Lung (tissue), 12 donors: ENCODE measurements around the gene FDXACB1. TPM values are rescaled to one million over a fixed set of nuclear protein-coding genes. Genes with fewer than 3 reads are reported as not detected.

Experiments used
- ATAC-seq: fragments of 200-7000 bp; cut with Tn5 transposase; one replicate; pipeline ENCODE4 v1.9.1; 2020; ENCODE audit warnings: moderate number of reproducible peaks; ENCODE audit not compliant: insufficient read depth, low FRiP score
- DNase-seq, 3 donors: peaks; one replicate each; pipeline ENCODE4 v3.0.0-alpha.2; 2013 to 2017
- H3K27ac ChIP-seq, 2 donors: one replicate each; pipeline ENCODE4 v1.5.1; 2013; ENCODE audit warnings: mild to moderate bottlenecking in 2 of 2, moderate library complexity in 2 of 2, control low read depth in 1 of 2, inconsistent platforms in 1 of 2, low read depth in 1 of 2, low read length in 1 of 2
- H3K27me3 ChIP-seq, 3 donors: one replicate each; pipeline ENCODE4 v1.5.1; 2013; ENCODE audit warnings: low read length in 2 of 3; ENCODE audit not compliant: control insufficient read depth in 3 of 3, insufficient read depth in 3 of 3
- H3K36me3 ChIP-seq, 4 donors: one replicate each; pipeline ENCODE4 v1.5.1; 2013; ENCODE audit warnings: low read length in 4 of 4, mild to moderate bottlenecking in 1 of 4, moderate library complexity in 1 of 4; ENCODE audit not compliant: control insufficient read depth in 4 of 4, insufficient read depth in 4 of 4
- H3K4me1 ChIP-seq, 5 donors: one replicate each; pipeline ENCODE4 v1.5.1; 2013; ENCODE audit warnings: low read length in 5 of 5, mild to moderate bottlenecking in 2 of 5, moderate library complexity in 1 of 5; ENCODE audit not compliant: control insufficient read depth in 5 of 5, insufficient read depth in 5 of 5
- H3K4me3 ChIP-seq: one replicate; pipeline ENCODE4 v1.5.1; 2013; ENCODE audit warnings: mild to moderate bottlenecking, control low read depth, moderate library complexity
- H3K9ac ChIP-seq, 2 donors: one replicate each; pipeline ENCODE4 v1.5.1; 2013; ENCODE audit warnings: low read length in 2 of 2, control low read depth in 1 of 2; ENCODE audit not compliant: insufficient read depth in 1 of 2
- H3K9me3 ChIP-seq, 4 donors: one replicate each; pipeline ENCODE4 v1.5.1; 2013; ENCODE audit warnings: low read length in 3 of 4, mild to moderate bottlenecking in 1 of 4, moderate library complexity in 1 of 4; ENCODE audit not compliant: control insufficient read depth in 4 of 4, insufficient read depth in 3 of 4
- WGBS, 2 donors: extraction: QIAGEN DNeasy Blood & Tissue Kit; methylation state at CpG; one replicate each; pipeline ENCODE4 v1.1.7; 2013; 5-methylcytosine and 5-hydroxymethylcytosine counted together
- polyA plus RNA-seq, 2 donors: library from polyadenylated mRNA; stranded (reverse); fragments of 200-250 nt; gene quantifications; one replicate each; pipeline ENCODE4 v1.2.1, GENCODE V29; 2013
- total RNA-seq, 2 donors: library from RNA; depleted of rRNA in 1 of 2; stranded (reverse); fragments of >200 nt in 1 of 2; gene quantifications; one replicate each; pipeline ENCODE4 v1.2.1, GENCODE V29; 2014 to 2021
- TF ChIP-seq, protein P1 (sequence below): IDR thresholded peaks from 2 replicates; pipeline ENCODE4 v1.5.1; 2012; ENCODE audit warnings: mild to moderate bottlenecking; ENCODE audit errors: control extremely low read depth, extremely low read depth
- donor health status: control.
- donor health status: control.
- donor health status: Bipolar disorder and iron deficiency.
- donor health status: healthy.
- donor health status: DM: yes; HTN: yes; CAD: no.

FDXACB1 gene
- total and polyA plus RNA-seq, 4 donors, result 2.2 to 2.7 (median 2.4) TPM

DNA sequence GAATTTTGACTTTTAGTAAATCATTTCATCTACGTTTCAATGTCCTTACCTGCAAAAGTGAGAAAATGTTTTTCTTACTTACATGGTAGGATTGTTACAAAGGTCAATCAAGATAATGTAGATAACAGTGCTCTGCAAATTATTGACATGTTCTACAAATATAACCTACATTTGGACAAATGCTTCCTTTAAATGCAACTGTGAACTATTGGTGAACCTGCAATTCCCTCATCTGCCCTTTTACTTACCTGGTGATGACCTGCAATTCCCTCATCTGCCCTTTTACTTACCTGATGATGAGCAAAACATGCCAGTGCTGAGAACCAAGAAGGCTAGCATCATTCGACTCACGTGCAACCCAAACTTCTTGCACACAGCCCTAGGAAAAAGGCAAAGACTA lies 18.7 kb downstream of the FDXACB1 start:
- no peak for DNase-seq
- peaks cover 12 to 20% (median 17%) of the 10 kb centered on the region in 4 donors for H3K36me3 ChIP-seq
- no peak overlapping the region for H3K27ac ChIP-seq
- no peaks in the 10 kb centered on the region for H3K4me1 ChIP-seq
- no peak overlapping the region for H3K9ac ChIP-seq
- H3K9me3 ChIP-seq, result no peaks in the 10 kb centered on the region
- TF ChIP-seq, protein P1, sequence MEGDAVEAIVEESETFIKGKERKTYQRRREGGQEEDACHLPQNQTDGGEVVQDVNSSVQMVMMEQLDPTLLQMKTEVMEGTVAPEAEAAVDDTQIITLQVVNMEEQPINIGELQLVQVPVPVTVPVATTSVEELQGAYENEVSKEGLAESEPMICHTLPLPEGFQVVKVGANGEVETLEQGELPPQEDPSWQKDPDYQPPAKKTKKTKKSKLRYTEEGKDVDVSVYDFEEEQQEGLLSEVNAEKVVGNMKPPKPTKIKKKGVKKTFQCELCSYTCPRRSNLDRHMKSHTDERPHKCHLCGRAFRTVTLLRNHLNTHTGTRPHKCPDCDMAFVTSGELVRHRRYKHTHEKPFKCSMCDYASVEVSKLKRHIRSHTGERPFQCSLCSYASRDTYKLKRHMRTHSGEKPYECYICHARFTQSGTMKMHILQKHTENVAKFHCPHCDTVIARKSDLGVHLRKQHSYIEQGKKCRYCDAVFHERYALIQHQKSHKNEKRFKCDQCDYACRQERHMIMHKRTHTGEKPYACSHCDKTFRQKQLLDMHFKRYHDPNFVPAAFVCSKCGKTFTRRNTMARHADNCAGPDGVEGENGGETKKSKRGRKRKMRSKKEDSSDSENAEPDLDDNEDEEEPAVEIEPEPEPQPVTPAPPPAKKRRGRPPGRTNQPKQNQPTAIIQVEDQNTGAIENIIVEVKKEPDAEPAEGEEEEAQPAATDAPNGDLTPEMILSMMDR, result no peak
- ATAC-seq, result no peak
- H3K4me3 ChIP-seq, result no peak overlapping the region
- 93 to 99% methylated on average over 3 of the region's 3 CpGs for WGBS, 2 donors
- no peaks in the 10 kb centered on the region for H3K27me3 ChIP-seq

DNA sequence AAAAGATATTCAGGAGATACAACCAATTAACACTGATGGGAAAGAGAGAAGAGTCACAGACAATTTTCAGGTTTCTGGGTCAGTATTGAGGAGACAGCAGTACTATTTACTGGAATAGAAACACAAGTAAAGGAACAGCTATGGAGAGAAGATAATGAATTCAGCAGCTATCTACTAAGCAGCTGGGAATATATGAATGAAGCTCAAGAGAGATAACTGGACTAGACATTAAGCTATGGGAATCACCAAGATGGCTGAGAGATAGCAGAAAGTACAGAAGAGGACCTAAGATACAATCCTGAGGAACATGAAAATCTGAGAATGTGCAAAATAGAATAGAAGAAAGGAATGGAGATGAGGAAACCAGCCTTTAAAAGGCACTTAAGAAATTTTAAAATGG lies 23.5 kb downstream of the FDXACB1 start:
- no peak for ATAC-seq
- no peaks in the 10 kb centered on the region for H3K9me3 ChIP-seq
- peaks cover 7 to 23% (median 14%) of the 10 kb centered on the region in 4 donors for H3K36me3 ChIP-seq
- H3K9ac ChIP-seq, result no peak overlapping the region
- no peak overlapping the region for H3K4me3 ChIP-seq
- H3K4me1 ChIP-seq, result no peaks in the 10 kb centered on the region
- H3K27me3 ChIP-seq, result no peaks in the 10 kb centered on the region
- no peak for DNase-seq
- TF ChIP-seq, protein P1, result no peak
- no peak overlapping the region for H3K27ac ChIP-seq

DNA sequence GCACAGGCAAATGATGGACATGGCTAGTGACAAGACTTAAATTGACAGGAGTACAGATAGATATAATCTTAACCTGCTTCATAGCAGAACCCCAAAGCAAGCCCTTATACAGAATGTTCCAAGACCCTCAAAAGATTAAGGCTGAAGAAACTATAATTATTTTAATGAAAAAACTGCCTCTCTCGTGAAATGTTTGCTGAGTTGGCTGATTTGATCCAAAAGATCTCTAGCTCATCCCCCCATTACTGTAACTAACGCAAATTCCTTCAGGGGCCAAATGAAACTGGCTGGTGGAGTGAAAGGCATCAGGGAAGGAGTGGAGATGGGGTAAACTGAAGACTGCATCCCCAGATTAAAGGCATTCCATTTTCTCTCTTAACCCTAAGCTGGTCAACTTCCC lies 26.9 kb downstream of the FDXACB1 start:
- H3K4me3 ChIP-seq, result no peak overlapping the region
- H3K36me3 ChIP-seq, result peaks cover 9 to 27% (median 13%) of the 10 kb centered on the region in 4 donors
- H3K27me3 ChIP-seq, result no peaks in the 10 kb centered on the region
- TF ChIP-seq, protein P1, result no peak
- H3K9ac ChIP-seq, result no peak overlapping the region
- H3K27ac ChIP-seq, result no peak overlapping the region
- no peaks in the 10 kb centered on the region for H3K9me3 ChIP-seq
- H3K4me1 ChIP-seq, result no peaks in the 10 kb centered on the region
- 80 to 87% methylated on average over 2 of the region's 2 CpGs for WGBS, 2 donors
- DNase-seq (no peak), ATAC-seq (no peak)

DNA sequence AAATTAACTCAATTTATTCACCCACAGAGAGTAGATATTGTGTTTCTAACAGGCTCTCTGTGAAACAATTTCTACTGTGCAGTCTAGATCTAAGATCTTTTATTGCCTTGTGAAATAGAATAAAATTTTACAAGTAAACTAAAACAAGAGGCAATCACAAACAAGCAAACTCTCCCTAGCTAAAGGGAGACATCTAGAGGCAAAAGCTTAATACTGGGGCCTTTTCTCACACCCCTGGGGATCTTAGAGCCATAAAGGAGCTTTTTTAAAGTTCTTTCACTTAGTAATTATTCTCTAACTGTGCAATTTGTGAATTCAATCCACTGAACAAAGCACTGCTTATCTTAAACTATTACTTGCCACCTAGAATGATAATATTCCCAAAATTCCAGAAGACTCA lies 27.3 kb downstream of the FDXACB1 start:
- TF ChIP-seq, protein P1, result no peak
- Histone ChIP-seq H3K4me1 (no peaks in the 10 kb centered on the region), H3K4me3 (no peak overlapping the region), H3K27ac (no peak overlapping the region), H3K27me3 (no peaks in the 10 kb centered on the region), H3K9ac (no peak overlapping the region), H3K9me3 (no peaks in the 10 kb centered on the region), H3K36me3 (peaks cover 10 to 28% (median 13%) of the 10 kb centered on the region in 4 donors)
- ATAC-seq, result no peak
- DNase-seq, result peak in 2 of 3 donors; percentile 11 to 13
